ENCODE data around the gene CHRNA3.

GRCh38 chr15:78551902-78552301 is 68.9 kb downstream of the CHRNA3 start:
- TF ChIP-seq POLR2AphosphoS5 (IDR thresholded peaks at IDR 0.05; ENCODE audit: borderline replicate concordance, low read depth, low read length) (no peak), EZH2 (IDR thresholded peaks at IDR 0.05) (no peak)

Data from SK-N-MC (cell line).